Measurements from ENCODE around the gene MAT1A.

- TF ChIP-seq, protein P1, sequence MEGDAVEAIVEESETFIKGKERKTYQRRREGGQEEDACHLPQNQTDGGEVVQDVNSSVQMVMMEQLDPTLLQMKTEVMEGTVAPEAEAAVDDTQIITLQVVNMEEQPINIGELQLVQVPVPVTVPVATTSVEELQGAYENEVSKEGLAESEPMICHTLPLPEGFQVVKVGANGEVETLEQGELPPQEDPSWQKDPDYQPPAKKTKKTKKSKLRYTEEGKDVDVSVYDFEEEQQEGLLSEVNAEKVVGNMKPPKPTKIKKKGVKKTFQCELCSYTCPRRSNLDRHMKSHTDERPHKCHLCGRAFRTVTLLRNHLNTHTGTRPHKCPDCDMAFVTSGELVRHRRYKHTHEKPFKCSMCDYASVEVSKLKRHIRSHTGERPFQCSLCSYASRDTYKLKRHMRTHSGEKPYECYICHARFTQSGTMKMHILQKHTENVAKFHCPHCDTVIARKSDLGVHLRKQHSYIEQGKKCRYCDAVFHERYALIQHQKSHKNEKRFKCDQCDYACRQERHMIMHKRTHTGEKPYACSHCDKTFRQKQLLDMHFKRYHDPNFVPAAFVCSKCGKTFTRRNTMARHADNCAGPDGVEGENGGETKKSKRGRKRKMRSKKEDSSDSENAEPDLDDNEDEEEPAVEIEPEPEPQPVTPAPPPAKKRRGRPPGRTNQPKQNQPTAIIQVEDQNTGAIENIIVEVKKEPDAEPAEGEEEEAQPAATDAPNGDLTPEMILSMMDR (IDR thresholded peaks at IDR 0.05): no peak
- TF ChIP-seq POLR2A (IDR thresholded peaks at IDR 0.05): no peak
- no peak for TF ChIP-seq POLR2AphosphoS5 (IDR thresholded peaks at IDR 0.05)
Measured at GRCh38 chr10:80253266-80253962, 36.0 kb downstream of the MAT1A start.

All from stomach (tissue), 4 donors.